ENCODE data around the gene MYO9A.

The MYO9A gene

GRCh38 chr15:71798641-71799040 is 319.3 kb downstream of the MYO9A start:
- 91 to 96% methylated on average over 6 of the region's 6 CpGs for WGBS, 2 experiments
- Histone ChIP-seq H3K4me3 (ENCODE audit: insufficient read depth, low read depth, low read length) (no peak overlapping the region), H3K27ac (ENCODE audit: insufficient read depth, low read depth, low read length, poor library complexity, severe bottlenecking) (no peak overlapping the region), H3K9me3 (ENCODE audit: control insufficient read depth, low read length) (no peaks in the 10 kb centered on the region), H3K27me3 (ENCODE audit: control insufficient read depth, insufficient read depth, low read length, poor library complexity, severe bottlenecking) (no peaks in the 10 kb centered on the region), H3K4me1 (ENCODE audit: control insufficient read depth, insufficient read depth, low read length) (no peaks in the 10 kb centered on the region), H3K36me3 (ENCODE audit: control insufficient read depth, insufficient read depth, low read length) (no peaks in the 10 kb centered on the region)

GRCh38 chr15:71792521-71792920 is 325.4 kb downstream of the MYO9A start:
- Histone ChIP-seq H3K36me3 (ENCODE audit: control insufficient read depth, insufficient read depth, low read length) (no peaks in the 10 kb centered on the region), H3K9me3 (ENCODE audit: control insufficient read depth, low read length) (no peaks in the 10 kb centered on the region), H3K4me3 (ENCODE audit: insufficient read depth, low read depth, low read length) (no peak overlapping the region), H3K27me3 (ENCODE audit: control insufficient read depth, insufficient read depth, low read length, poor library complexity, severe bottlenecking) (no peaks in the 10 kb centered on the region), H3K4me1 (ENCODE audit: control insufficient read depth, insufficient read depth, low read length) (no peaks in the 10 kb centered on the region), H3K27ac (ENCODE audit: insufficient read depth, low read depth, low read length, poor library complexity, severe bottlenecking) (no peak overlapping the region)
- 80 to 85% methylated on average over 2 of the region's 2 CpGs for WGBS, 2 experiments

GRCh38 chr15:71791975-71792374 is 326.0 kb downstream of the MYO9A start:
- no peaks in the 10 kb centered on the region for H3K4me1 ChIP-seq (ENCODE audit: control insufficient read depth, insufficient read depth, low read length)
- no peaks in the 10 kb centered on the region for H3K27me3 ChIP-seq (ENCODE audit: control insufficient read depth, insufficient read depth, low read length, poor library complexity, severe bottlenecking)
- H3K27ac ChIP-seq (ENCODE audit: insufficient read depth, low read depth, low read length, poor library complexity, severe bottlenecking), result no peak overlapping the region
- H3K36me3 ChIP-seq (ENCODE audit: control insufficient read depth, insufficient read depth, low read length), result no peaks in the 10 kb centered on the region
- WGBS, 2 experiments, result 94 to 96% methylated on average over 7 of the region's 7 CpGs
- no peaks in the 10 kb centered on the region for H3K9me3 ChIP-seq (ENCODE audit: control insufficient read depth, low read length)
- no peak overlapping the region for H3K4me3 ChIP-seq (ENCODE audit: insufficient read depth, low read depth, low read length)

- no peaks in the 10 kb centered on the region for H3K36me3 ChIP-seq (ENCODE audit: control insufficient read depth, insufficient read depth, low read length)
- H3K4me1 ChIP-seq (ENCODE audit: control insufficient read depth, insufficient read depth, low read length), result no peaks in the 10 kb centered on the region
- no peaks in the 10 kb centered on the region for H3K9me3 ChIP-seq (ENCODE audit: control insufficient read depth, low read length)
- 94 to 96% methylated on average over 10 of the region's 10 CpGs for WGBS, 2 experiments
- H3K27ac ChIP-seq (ENCODE audit: insufficient read depth, low read depth, low read length, poor library complexity, severe bottlenecking), result no peak overlapping the region
- no peaks in the 10 kb centered on the region for H3K27me3 ChIP-seq (ENCODE audit: control insufficient read depth, insufficient read depth, low read length, poor library complexity, severe bottlenecking)
- no peak overlapping the region for H3K4me3 ChIP-seq (ENCODE audit: insufficient read depth, low read depth, low read length)
Measured at GRCh38 chr15:71790081-71790480, 327.9 kb downstream of the MYO9A start.

- Histone ChIP-seq H3K4me3 (ENCODE audit: insufficient read depth, low read depth, low read length) (no peak overlapping the region), H3K9me3 (ENCODE audit: control insufficient read depth, low read length) (no peaks in the 10 kb centered on the region), H3K27me3 (ENCODE audit: control insufficient read depth, insufficient read depth, low read length, poor library complexity, severe bottlenecking) (no peaks in the 10 kb centered on the region), H3K4me1 (ENCODE audit: control insufficient read depth, insufficient read depth, low read length) (no peaks in the 10 kb centered on the region), H3K27ac (ENCODE audit: insufficient read depth, low read depth, low read length, poor library complexity, severe bottlenecking) (no peak overlapping the region), H3K36me3 (ENCODE audit: control insufficient read depth, insufficient read depth, low read length) (no peaks in the 10 kb centered on the region)
- 95 to 96% methylated on average over 6 of the region's 6 CpGs for WGBS, 2 experiments
Measured at GRCh38 chr15:71789616-71790015, 328.3 kb downstream of the MYO9A start.

GRCh38 chr15:71788646-71789579 is 329.0 kb downstream of the MYO9A start:
- no peaks in the 10 kb centered on the region for H3K4me1 ChIP-seq (ENCODE audit: control insufficient read depth, insufficient read depth, low read length)
- no peaks in the 10 kb centered on the region for H3K9me3 ChIP-seq (ENCODE audit: control insufficient read depth, low read length)
- H3K4me3 ChIP-seq (ENCODE audit: insufficient read depth, low read depth, low read length), result no peak overlapping the region
- H3K27ac ChIP-seq (ENCODE audit: insufficient read depth, low read depth, low read length, poor library complexity, severe bottlenecking), result no peak overlapping the region
- H3K27me3 ChIP-seq (ENCODE audit: control insufficient read depth, insufficient read depth, low read length, poor library complexity, severe bottlenecking), result no peaks in the 10 kb centered on the region
- no peaks in the 10 kb centered on the region for H3K36me3 ChIP-seq (ENCODE audit: control insufficient read depth, insufficient read depth, low read length)
- 93% methylated on average over 14 to 15 of the region's 15 CpGs for WGBS, 2 experiments

GRCh38 chr15:71786673-71787072 is 331.3 kb downstream of the MYO9A start:
- Histone ChIP-seq H3K27me3 (ENCODE audit: control insufficient read depth, insufficient read depth, low read length, poor library complexity, severe bottlenecking) (no peaks in the 10 kb centered on the region), H3K4me1 (ENCODE audit: control insufficient read depth, insufficient read depth, low read length) (no peaks in the 10 kb centered on the region), H3K4me3 (ENCODE audit: insufficient read depth, low read depth, low read length) (no peak overlapping the region), H3K36me3 (ENCODE audit: control insufficient read depth, insufficient read depth, low read length) (no peaks in the 10 kb centered on the region), H3K9me3 (ENCODE audit: control insufficient read depth, low read length) (no peaks in the 10 kb centered on the region), H3K27ac (ENCODE audit: insufficient read depth, low read depth, low read length, poor library complexity, severe bottlenecking) (no peak overlapping the region)
- WGBS, 2 experiments, result 86 to 91% methylated on average over 7 of the region's 7 CpGs

- Histone ChIP-seq H3K4me1 (ENCODE audit: control insufficient read depth, insufficient read depth, low read length) (no peaks in the 10 kb centered on the region), H3K4me3 (ENCODE audit: insufficient read depth, low read depth, low read length) (no peak overlapping the region), H3K9me3 (ENCODE audit: control insufficient read depth, low read length) (no peaks in the 10 kb centered on the region), H3K27ac (ENCODE audit: insufficient read depth, low read depth, low read length, poor library complexity, severe bottlenecking) (no peak overlapping the region), H3K36me3 (ENCODE audit: control insufficient read depth, insufficient read depth, low read length) (no peaks in the 10 kb centered on the region), H3K27me3 (ENCODE audit: control insufficient read depth, insufficient read depth, low read length, poor library complexity, severe bottlenecking) (no peaks in the 10 kb centered on the region)
- WGBS, 2 experiments, result 94 to 98% methylated on average over 2 of the region's 2 CpGs
Measured at GRCh38 chr15:71785996-71786395, 332.0 kb downstream of the MYO9A start.

- Histone ChIP-seq H3K4me3 (ENCODE audit: insufficient read depth, low read depth, low read length) (no peak overlapping the region), H3K36me3 (ENCODE audit: control insufficient read depth, insufficient read depth, low read length) (no peaks in the 10 kb centered on the region), H3K4me1 (ENCODE audit: control insufficient read depth, insufficient read depth, low read length) (peaks cover 4% of the 10 kb centered on the region), H3K9me3 (ENCODE audit: control insufficient read depth, low read length) (no peaks in the 10 kb centered on the region), H3K27me3 (ENCODE audit: control insufficient read depth, insufficient read depth, low read length, poor library complexity, severe bottlenecking) (no peaks in the 10 kb centered on the region), H3K27ac (ENCODE audit: insufficient read depth, low read depth, low read length, poor library complexity, severe bottlenecking) (no peak overlapping the region)
- 84 to 86% methylated on average over 6 of the region's 6 CpGs for WGBS, 2 experiments
Measured at GRCh38 chr15:71784719-71785118, 333.2 kb downstream of the MYO9A start.

- Histone ChIP-seq H3K27ac (ENCODE audit: insufficient read depth, low read depth, low read length, poor library complexity, severe bottlenecking) (no peak overlapping the region), H3K4me3 (ENCODE audit: insufficient read depth, low read depth, low read length) (no peak overlapping the region), H3K9me3 (ENCODE audit: control insufficient read depth, low read length) (no peaks in the 10 kb centered on the region), H3K27me3 (ENCODE audit: control insufficient read depth, insufficient read depth, low read length, poor library complexity, severe bottlenecking) (no peaks in the 10 kb centered on the region), H3K36me3 (ENCODE audit: control insufficient read depth, insufficient read depth, low read length) (no peaks in the 10 kb centered on the region), H3K4me1 (ENCODE audit: control insufficient read depth, insufficient read depth, low read length) (peaks cover 4% of the 10 kb centered on the region)
- WGBS, 2 experiments, result 89 to 91% methylated on average over 9 to 10 of the region's 10 CpGs
Measured at GRCh38 chr15:71782422-71783165, 335.4 kb downstream of the MYO9A start.
